SK-MEL-5 (cell line): ENCODE results near the gene OR2L2. TPM values are rescaled to one million over a fixed set of nuclear protein-coding genes. Genes with fewer than 3 reads are reported as not detected.

ENCODE experiments used
- small RNA-seq, 2 experiments: library from RNA; depleted of rRNA; stranded (forward); fragments of <200 nt; gene quantifications; one replicate each; pipeline ENCODE3, GENCODE V24; 2014
- total RNA-seq: library from RNA; depleted of rRNA; stranded (reverse); fragments of >200 nt; shearing (Covaris generic); gene quantifications from 2 replicates; pipeline ENCODE4 v1.2.3, GENCODE V29; 2014; rRNA removed

The OR2L2 gene
- total RNA-seq, 1 experiment from 2014 or later, result not detected

Small RNA genes within 50 kb of the gene (small RNA-seq; reads per million reads assigned to genes)
- 0 reads per million in 2 experiments for gene RF00019

Other genes with a start within 250 kb of the OR2L2 start
- not detected in 2 replicates for gene OR14A16, start 206.0 kb upstream of the OR2L2 start, total RNA-seq
- gene OR11L1, start 188.2 kb upstream of the OR2L2 start, total RNA-seq, result not detected in 2 replicates
- gene TRIM58, start 172.9 kb upstream of the OR2L2 start, total RNA-seq, result 0.13 and 0.16 TPM in 2 replicates
- gene OR2W3, start 134.5 kb upstream of the OR2L2 start, total RNA-seq, result not detected in 2 replicates
- gene OR2T8, start 109.8 kb upstream of the OR2L2 start, total RNA-seq, result not detected in 2 replicates
- not detected in 2 replicates for gene OR2AJ1, start 105.2 kb upstream of the OR2L2 start, total RNA-seq
- gene OR2L8, start 81.2 kb upstream of the OR2L2 start, total RNA-seq, result not detected in 2 replicates
- not detected in 2 replicates for gene OR2AK2, start 64.8 kb upstream of the OR2L2 start, total RNA-seq
- gene OR2L5, start 16.4 kb upstream of the OR2L2 start, total RNA-seq, result not detected in 2 replicates
- not detected in 2 replicates for gene OR2L3, start 16.8 kb downstream of the OR2L2 start, total RNA-seq
- not detected in 2 replicates for gene OR2L13, start 65.1 kb downstream of the OR2L2 start, total RNA-seq
- gene OR2M5, start 115.1 kb downstream of the OR2L2 start, total RNA-seq, result not detected in 2 replicates
- gene OR2M2, start 144.8 kb downstream of the OR2L2 start, total RNA-seq, result not detected in 2 replicates
- gene OR2M3, start 167.2 kb downstream of the OR2L2 start, total RNA-seq, result not detected in 2 replicates
- not detected in 2 replicates for gene OR2M4, start 201.3 kb downstream of the OR2L2 start, total RNA-seq
- not detected in 2 replicates for gene OR2T33, start 247.9 kb downstream of the OR2L2 start, total RNA-seq